ENCODE results near the gene MED12.

The MED12 gene

DNA sequence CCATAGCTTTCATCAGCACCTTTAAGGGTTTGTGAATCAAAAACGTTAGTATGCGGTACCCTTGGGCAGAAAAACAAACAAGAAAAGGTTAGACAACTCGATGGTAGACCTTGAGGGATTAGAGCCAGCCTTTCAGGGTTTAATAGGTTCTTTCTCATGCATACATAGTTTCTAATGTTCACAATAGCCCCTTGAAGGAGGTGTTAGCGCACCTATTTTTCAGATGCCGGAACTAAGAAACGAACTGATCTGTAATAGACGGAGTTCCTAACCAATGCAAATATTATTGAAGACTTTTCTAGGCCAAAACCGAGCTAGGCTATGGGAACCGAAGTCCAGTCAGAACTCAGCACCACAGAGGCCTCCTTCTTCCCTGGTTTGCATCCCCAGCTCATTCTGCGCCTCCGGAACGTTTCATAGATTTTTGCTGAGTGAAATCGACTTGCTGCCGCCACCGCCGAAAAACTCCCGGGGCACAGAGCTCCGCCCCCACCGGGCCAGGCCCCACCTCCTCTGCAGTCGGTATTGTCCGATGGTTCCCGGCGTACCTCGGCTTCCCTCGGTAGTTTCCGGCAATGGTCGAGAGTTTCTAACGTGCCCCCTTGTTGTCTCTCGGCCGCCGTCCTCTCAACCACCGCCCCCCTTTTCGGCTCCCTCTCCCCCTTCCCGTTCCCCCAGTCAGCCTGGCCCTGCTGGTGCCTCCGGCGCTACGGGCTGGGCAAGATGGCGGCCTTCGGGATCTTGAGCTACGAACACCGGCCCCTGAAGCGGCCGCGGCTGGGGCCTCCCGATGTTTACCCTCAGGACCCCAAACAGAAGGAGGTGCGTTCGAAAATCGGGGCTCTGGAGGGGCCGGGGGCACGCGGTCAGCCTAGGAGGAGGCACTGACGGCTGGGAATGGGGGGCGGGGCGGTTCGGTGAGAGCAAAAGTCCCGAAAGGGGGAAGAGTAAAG is at the start of gene MED12:
TSS of gene MED12 (plus strand) at position 565 of the 953 bp plus-strand sequence. CDS start at position 724, 159 bp downstream.
- FAIRE-seq, result no peak
- DNase-seq (ENCODE audit: low spot score), result peak; percentile 75

DNA sequence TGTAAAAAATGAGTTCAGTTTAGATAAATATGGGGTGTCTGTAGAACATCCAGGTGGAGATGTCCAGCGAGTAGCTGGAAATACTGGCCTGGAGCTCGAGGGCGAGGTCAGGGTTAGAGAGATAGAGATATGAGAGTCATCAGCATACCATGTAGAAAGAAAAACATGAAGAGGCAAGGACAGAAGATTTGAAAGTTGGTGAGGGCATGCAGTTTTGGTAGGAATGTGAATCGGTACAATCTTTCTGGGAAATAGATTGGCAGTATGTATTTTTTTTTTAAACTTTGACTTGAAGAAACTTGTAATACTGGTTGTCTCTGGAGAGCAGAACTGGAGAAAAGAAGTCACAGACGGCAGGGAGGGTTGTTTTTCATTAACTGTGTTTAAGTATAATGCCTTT is 47.9 kb upstream of the MED12 start:
- FAIRE-seq (no peak), DNase-seq (ENCODE audit: low spot score) (no peak)

DNA sequence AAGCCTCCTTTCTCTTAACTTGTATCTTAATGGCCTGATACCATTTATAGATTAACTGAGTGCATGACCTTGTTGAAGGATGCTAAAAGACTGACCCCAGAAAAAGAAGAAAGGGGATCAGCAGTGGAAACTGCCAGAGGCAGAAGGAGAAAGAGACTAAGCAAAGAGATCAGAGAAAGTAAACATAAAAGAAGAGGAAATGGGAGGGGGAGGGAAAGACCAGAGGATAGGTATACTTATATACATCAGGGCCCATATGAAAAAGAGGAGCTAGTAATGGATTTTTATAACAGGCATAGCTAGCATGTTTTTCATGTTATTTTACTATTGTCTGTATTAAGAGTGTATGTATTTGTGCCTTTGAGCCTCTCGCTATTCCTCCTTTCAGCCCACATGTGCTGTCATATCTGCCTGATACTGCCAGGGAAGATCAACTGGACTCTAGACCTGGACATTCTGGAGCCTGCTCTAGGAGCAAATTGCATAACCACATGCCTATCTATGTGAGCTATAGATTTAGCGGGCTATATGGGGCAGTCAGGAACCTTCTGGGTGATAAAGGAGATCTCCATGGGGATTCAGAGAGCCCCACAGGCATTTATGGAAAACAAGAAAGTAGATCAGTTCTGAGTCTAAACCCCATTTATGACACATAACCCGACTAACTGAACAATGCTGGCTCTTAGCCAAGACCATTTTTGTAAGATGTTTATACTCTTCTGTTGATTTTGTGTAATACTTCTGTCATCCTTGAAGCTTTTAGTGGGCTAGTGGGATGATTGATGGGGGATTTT is 36.9 kb upstream of the MED12 start:
- DNase-seq (ENCODE audit: low spot score) (no peak), FAIRE-seq (no peak)

DNA sequence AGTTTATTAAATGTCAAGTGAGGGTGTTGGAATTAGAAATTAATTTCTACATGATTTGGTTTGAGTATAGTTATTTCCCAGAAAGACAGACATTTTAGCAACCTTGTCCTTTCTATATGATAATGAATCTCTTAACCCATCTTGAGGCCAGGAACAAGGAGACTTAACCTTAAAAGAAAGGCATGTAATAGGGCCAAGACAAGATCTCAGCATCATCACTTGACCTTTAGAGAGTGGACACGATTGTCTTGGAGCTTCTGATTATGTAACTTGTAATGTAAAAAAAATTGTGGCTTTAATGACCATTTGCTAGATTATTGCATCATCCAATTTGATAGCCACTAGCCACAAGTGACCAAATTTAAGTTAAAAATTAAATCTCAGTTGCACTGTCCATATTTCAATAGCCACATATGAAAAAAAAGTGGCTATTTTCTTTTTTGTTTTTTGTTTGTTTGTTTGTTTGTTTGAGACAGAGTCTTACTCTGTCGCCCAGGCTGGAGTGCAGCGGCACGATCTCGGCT is 36.2 kb upstream of the MED12 start:
- DNase-seq (ENCODE audit: low spot score) (no peak), FAIRE-seq (no peak)

DNA sequence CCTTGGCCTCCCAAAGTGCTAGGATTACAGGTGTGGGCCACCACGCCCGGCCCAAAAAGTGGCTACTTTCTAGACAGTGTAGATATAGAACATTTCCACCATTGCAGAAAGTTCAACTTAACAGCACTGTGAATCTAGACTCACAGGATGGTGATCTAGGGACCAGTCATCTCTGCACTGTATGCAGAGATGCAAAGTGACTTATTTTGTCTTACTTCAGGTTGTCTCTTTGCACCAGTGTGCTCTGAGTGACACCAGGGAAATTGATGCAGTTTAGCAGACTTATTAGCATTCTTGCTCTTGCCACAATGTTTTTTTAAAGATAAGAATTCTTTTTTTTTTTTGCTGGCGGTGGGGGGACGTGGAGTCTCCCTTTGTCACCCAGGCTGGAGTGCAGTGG is 35.6 kb upstream of the MED12 start:
- DNase-seq (ENCODE audit: low spot score) (no peak), FAIRE-seq (no peak)

DNA sequence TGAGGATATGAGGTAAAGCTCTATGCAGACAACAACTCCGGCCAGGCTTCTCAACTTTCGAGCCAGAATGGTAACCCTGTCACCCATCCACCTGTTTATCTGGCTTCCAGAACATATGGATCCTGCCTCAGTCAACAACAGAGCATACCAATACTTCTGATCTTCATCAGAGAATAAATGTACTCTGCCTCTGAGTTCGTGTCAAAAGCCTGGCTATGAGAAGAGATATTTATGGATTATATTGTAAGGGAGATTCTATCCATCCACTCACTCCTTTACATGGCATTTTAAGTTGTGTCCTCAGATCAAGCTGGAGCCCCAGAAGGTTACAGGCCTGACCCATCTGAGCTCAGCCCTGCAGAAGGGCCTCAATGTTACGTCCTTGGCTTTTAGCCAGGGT is 32.5 kb upstream of the MED12 start:
- no peak for FAIRE-seq

DNA sequence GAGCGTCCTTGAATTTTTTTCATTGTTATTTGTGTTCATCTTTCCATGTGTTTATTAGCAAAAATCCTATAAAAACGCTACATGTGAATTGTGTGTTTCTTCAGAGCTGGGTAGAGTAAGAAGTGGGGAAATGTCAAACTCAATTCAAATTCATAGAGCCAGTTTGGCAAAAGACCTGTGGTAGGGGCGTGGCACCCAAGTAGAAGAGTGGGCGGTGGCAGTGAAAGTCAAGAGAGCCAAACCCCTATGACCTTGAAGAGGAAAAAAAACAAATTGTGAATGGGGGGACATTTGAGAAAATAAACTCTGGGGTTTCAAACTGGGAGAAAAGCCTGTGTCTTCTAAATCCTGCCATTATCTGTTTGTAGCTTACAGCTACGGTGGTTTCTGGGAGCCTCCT is 27.1 kb upstream of the MED12 start:
- FAIRE-seq, result no peak
- no peak for DNase-seq (ENCODE audit: low spot score)

More for the DNA sequence above, 32.5 kb upstream of the MED12 start:
- DNase-seq (ENCODE audit: low spot score), result no peak

DNA sequence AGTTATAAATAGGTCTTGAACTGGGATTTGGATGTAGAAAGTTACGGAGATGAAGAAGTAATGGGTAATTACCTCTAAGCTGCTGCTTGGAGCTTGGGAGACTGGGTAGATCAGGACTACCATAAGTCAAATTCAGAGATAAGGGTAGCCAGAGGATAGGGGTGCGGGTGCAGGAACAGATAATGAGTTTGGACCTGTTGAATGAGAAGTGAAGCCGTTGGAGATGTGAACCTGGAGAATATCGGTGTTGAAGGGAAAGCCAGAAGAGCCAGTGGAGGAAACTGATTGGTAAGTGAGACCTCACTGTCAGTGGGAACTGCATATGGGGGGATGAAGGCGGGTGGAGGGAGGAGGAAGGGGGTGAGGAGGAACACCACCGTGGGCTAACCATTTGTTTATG is 23.4 kb upstream of the MED12 start:
- FAIRE-seq (no peak), DNase-seq (ENCODE audit: low spot score) (no peak)

DNA sequence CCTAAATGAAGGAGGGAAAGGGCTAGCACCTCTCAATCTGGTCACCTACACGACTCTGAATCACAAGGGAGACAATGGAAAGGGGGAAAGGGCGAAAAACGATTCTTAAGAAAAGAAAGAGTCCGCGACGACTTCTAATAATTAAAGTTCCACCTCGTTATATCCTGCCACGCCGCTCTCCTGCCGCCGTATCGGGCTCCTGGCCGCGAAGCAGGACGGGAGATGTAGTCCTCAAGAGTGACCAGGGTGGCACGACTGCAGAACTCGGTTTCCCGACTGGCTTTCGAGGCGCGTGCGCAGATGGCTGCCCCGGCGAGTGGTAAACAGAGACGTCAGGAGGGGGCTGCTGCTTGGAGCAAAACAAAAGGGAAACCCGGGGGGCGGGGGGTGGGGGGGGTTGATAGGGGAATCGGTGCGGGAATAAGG is 22.8 kb upstream of the MED12 start, which contains the start of gene FOXO4:
TSS of gene FOXO4 (plus strand) at position 297 of the 426 bp plus-strand sequence. CDS start 678 bp downstream, outside the sequence.
- FAIRE-seq (no peak), DNase-seq (ENCODE audit: low spot score) (peak; percentile 91)

DNA sequence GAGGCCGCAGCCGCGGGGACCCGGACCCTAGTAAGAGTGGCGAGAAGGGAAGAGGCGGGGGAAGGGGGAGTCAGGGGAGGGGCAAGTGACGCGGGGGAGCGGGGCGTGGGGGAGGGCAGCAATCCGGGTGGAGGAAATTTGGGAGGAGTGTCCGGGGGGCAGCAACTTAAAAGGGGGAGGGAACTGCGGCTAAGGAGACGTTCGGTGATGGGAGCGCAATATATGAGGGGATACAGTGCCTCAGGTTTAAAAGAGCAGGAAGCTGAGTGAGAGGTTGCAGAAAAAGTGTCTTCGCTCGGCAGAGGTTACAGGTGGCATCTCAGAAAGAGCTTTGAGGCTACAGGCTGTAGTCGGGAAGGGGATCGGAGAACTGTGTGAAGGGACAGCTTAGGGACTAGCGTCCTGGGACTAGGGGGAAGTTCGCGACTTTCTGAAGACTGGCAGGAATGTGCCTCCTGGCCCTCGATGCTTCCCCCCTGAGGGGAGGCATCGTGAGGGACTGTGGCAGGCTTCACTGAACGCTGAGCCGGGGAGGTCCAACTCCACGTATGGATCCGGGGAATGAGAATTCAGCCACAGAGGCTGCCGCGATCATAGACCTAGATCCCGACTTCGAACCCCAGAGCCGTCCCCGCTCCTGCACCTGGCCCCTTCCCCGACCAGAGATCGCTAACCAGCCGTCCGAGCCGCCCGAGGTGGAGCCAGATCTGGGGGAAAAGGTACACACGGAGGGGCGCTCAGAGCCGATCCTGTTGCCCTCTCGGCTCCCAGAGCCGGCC is 22.2 kb upstream of the MED12 start:
- no peak for FAIRE-seq
- peak; percentile 72 for DNase-seq (ENCODE audit: low spot score)

DNA sequence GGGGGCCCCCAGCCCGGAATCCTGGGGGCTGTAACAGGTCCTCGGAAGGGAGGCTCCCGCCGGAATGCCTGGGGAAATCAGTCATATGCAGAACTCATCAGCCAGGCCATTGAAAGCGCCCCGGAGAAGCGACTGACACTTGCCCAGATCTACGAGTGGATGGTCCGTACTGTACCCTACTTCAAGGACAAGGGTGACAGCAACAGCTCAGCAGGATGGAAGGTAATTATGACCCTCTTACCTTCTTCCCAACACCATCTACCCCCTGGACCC is 21.7 kb upstream of the MED12 start:
- FAIRE-seq (no peak), DNase-seq (ENCODE audit: low spot score) (no peak)

DNA sequence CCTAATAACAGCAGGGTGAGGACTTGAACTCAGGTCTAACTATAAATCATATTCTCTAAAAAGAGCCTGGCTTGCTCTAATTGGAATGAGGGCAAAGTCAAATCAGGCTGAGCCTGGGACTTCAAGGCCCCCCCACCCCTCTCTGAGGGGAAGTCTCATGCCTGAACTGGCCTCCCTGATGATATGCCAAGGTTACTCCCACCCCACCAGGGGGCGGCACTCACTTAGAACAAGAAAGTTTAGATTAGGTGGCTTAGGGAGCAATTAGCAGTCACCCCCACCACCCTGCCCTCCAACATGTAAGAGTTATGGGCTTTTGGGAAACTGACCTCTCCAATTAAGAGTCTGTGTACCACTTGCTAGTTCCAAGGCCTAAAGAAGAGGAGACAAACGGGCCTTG is 20.1 kb upstream of the MED12 start:
- FAIRE-seq, result no peak

DNA sequence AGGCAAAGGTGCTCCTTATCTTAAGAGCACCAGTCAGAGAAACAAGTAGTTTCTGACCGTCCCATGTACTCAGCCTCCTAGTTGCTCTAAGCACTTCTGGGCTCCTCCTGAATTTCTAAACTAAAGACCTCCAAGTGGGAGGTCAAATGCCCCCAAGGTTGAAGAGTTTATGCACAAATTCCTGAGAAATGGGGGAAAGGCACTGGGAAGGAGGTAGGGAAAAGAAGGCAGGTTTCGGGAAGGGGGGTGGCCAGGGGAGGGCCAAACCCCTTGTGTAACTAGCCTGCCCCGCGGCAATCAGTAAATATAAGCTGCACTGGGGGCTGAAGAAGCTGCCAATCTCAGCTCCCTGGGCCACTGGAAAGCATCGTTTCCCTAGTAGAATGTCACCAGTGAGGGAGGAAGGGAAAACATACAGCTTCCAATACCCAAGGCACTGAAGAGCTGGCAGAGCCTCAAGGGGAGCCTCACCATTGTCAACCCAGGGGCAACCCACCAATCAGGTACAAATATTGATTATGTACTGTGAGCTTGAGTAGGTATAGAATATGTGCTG is 19.4 kb upstream of the MED12 start:
- FAIRE-seq, result no peak

More for the DNA sequence above, 20.1 kb upstream of the MED12 start:
- peak; percentile 38 for DNase-seq (ENCODE audit: low spot score)

DNA sequence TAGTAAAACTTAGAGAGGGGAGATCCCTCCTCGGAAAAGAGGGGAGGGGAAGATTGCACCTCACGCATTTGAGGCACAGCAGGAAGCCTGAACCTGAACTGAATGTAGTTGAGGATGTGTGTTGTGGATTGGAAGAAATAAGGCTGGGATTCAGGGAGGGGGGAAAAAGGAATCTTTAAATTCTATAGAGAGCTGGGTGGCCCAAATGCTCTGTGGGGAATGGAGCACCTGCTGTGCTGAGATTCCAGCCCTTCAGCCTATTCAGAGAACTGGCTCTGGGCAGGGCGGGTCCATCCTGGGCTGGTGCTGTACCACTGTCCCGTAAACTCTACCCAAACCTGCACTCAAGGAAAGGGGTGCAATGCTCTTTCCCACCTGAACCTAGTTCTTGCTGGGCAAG is 18.7 kb upstream of the MED12 start:
- DNase-seq (ENCODE audit: low spot score) (no peak), FAIRE-seq (no peak)

More for the DNA sequence above, 19.4 kb upstream of the MED12 start:
- DNase-seq (ENCODE audit: low spot score), result no peak

DNA sequence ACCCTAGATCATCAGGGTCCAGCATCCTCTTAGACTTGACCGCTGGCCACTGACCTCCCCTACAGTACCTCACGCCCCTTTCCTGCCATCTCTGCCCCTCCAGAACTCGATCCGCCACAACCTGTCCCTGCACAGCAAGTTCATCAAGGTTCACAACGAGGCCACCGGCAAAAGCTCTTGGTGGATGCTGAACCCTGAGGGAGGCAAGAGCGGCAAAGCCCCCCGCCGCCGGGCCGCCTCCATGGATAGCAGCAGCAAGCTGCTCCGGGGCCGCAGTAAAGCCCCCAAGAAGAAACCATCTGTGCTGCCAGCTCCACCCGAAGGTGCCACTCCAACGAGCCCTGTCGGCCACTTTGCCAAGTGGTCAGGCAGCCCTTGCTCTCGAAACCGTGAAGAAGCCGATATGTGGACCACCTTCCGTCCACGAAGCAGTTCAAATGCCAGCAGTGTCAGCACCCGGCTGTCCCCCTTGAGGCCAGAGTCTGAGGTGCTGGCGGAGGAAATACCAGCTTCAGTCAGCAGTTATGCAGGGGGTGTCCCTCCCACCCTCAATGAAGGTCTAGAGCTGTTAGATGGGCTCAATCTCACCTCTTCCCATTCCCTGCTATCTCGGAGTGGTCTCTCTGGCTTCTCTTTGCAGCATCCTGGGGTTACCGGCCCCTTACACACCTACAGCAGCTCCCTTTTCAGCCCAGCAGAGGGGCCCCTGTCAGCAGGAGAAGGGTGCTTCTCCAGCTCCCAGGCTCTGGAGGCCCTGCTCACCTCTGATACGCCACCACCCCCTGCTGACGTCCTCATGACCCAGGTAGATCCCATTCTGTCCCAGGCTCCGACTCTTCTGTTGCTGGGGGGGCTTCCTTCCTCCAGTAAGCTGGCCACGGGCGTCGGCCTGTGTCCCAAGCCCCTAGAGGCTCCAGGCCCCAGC is 17.6 kb upstream of the MED12 start:
- no peak for FAIRE-seq
- DNase-seq (ENCODE audit: low spot score), result no peak

DNA sequence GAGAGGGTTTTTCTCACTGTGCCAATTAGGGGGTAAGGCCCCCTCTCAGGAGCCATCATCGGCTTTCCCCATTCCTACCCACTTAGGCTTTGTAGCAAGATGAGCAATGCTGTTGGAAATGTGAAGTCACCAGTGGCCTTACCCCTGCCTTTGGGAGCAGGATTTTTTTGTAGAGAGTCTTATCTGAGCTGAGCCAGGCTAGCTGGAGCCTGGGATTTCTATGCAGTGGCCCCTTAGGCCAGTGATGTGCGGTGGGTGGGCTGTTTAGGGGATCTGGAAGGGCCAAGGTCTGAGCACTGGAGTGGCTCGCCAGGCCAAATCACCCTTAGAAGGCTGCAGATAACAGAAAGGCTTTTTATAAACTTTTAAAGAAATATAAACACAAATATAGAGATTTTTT is 16.1 kb upstream of the MED12 start:
- no peak for FAIRE-seq

DNA sequence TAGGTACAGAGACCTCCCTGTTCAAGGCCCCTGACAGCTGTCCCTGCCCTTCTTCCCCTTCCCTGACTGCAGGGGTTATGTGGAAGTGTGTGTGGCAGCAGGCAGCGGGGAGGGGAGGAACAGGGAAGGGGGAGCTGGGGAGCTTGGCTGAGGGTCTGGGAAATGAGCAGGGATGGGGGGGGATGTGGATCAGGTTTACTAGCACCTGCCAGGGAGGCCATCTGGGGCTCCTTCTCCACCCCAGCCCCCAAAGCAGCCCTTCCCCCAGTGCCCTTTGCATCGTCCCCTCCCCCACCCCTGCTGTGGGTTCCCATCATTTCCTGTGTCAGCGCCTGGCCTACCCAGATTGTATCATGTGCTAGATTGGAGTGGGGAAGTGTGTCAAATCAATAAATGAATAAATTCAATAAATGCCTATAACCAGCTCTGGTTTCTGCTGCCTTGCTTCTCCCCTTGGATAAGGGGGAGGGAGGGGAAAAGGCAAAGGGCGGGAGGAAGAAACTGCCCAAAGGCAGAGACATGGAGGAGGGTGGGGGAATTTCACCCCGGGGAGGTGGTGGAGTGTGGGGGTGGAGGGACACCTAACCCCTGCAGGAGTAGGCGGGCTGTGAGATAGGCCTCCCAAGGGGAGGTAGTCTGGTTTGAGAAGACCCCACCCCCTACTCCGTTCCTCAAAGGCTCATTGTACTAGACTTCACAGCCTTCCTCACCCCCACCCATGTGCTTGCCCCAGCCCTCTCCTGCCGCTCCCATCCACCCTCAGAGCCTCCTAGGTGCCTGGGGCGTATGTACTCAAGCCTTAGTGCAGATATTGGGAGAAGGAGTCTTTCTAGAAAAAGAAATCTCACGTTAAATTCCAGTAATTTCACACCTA is 15.0 kb upstream of the MED12 start:
- peak; percentile 10 for DNase-seq (ENCODE audit: low spot score)
- no peak for FAIRE-seq

More for the DNA sequence above, 16.1 kb upstream of the MED12 start:
- DNase-seq (ENCODE audit: low spot score), result no peak

DNA sequence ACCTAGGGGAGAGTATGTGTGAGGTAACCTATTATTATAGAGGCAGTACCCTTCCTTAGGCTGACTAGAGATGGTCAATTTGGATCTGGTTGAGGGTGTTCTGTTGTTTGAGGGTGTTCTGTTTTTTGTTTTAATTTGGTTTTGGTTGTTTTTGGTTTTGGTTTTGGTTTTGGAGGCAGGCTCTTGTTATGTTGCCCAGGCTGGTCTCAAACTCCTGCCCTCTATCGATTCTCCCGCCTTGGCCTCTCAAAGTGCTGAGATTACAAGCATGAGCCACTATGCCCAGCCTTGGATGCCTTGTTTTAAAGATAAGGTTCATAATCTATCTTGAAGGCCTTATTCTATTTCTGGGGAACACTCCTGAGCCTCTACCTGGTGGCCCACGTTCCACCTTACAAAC is 12.8 kb upstream of the MED12 start:
- DNase-seq (ENCODE audit: low spot score), result no peak
- no peak for FAIRE-seq

DNA sequence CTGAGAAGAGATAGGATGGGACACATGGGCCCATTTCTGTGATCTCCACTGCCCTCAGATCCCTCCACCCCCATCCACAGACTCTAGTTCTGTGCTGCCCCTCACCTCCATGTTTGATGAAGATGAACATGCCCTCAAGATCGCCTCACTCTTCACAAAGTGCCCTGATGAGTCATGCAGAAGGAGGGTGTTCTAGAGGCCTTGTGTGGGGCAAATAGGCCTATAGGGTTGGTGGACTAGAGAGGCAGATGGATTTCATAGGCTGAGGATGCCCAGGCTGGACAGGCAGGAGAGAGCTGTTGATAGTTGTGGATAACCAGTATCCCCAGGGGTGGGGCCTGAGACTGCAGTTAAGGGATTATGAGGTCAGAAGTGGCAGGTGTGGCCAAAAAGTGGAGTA is 12.0 kb upstream of the MED12 start, which contains the start of gene CXorf65:
TSS of gene CXorf65 (minus strand) at position 314 of the 400 bp plus-strand sequence. CDS start at position 130, 184 bp downstream.
- no peak for FAIRE-seq

More for the DNA sequence above, 12.0 kb upstream of the MED12 start, which contains the start of gene CXorf65:
- no peak for DNase-seq (ENCODE audit: low spot score)

Measured in urothelium cell line (cell line).